Measurements from ENCODE around the gene GPC2.

GRCh38 chr7:100175296-100175935 lies 1.8 kb downstream of the GPC2 start:
- no peak for TF ChIP-seq REST (IDR thresholded peaks at IDR 0.05; ENCODE audit: insufficient read depth in 1 of 2, low read depth in 2 of 2, low read length in 2 of 2)
- no peak for TF ChIP-seq POLR2AphosphoS5 (IDR thresholded peaks at IDR 0.05; ENCODE audit: low read depth, low read length)
